ENCODE measurements around the gene ZFP36L1. TPM values are rescaled to one million over a fixed set of nuclear protein-coding genes. Genes with fewer than 3 reads are reported as not detected.

ZFP36L1 gene
- total and polyA plus RNA-seq, 9 donors = 336 to 1,074 (median 626) TPM

GRCh38 chr14:68759017-68759560 is 33.8 kb downstream of the ZFP36L1 start:
- H3K27ac ChIP-seq = no peak overlapping the region
- TF ChIP-seq POLR2A (IDR thresholded peaks at IDR 0.05) (no peak), CTCF (IDR thresholded peaks at IDR 0.05) (no peak), EP300 (IDR thresholded peaks at IDR 0.05) (no peak)
- H3K9me3 ChIP-seq = no peaks in the 10 kb centered on the region
- no peaks in the 10 kb centered on the region for H3K27me3 ChIP-seq
- intact Hi-C loops (cut with DNase I) = loop anchor here in 1 of 4 donors (5.0 kb wide), 1 partner anchor 72 kb away; no protein-coding TSS in a partner anchor
- no peak for DNase-seq
- WGBS, 3 donors = 95 to 96% (median 95%) methylated on average over 8 of the region's 8 CpGs
- peaks cover 42% of the 10 kb centered on the region for H3K4me1 ChIP-seq (ENCODE audit: insufficient read depth)
- H3K4me3 ChIP-seq = no peak overlapping the region
- H3K36me3 ChIP-seq = no peaks in the 10 kb centered on the region

- no peak for DNase-seq
- TF ChIP-seq CTCF (IDR thresholded peaks at IDR 0.05) = no peak
- TF ChIP-seq POLR2A (IDR thresholded peaks at IDR 0.05) = no peak
- no peak for TF ChIP-seq EP300 (IDR thresholded peaks at IDR 0.05)
Measured at GRCh38 chr14:68758301-68758700, 34.6 kb downstream of the ZFP36L1 start.

GRCh38 chr14:68757618-68758081 is 35.2 kb downstream of the ZFP36L1 start:
- no peak for TF ChIP-seq CTCF (IDR thresholded peaks at IDR 0.05)
- no peak for TF ChIP-seq EP300 (IDR thresholded peaks at IDR 0.05)
- TF ChIP-seq POLR2A (IDR thresholded peaks at IDR 0.05) = no peak
- Histone ChIP-seq H3K27me3 (no peaks in the 10 kb centered on the region), H3K9me3 (no peaks in the 10 kb centered on the region), H3K36me3 (no peaks in the 10 kb centered on the region), H3K27ac (no peak overlapping the region), H3K4me1 (ENCODE audit: insufficient read depth) (peaks cover 35% of the 10 kb centered on the region), H3K4me3 (no peak overlapping the region)
- DNase-seq = peak in 1 of 5 donors; percentile 21
- WGBS, 3 donors = 64 to 71% (median 65%) methylated on average over 4 of the region's 4 CpGs
- intact Hi-C loops (cut with DNase I) = loop anchor here in 1 of 4 donors (5.0 kb wide), 1 partner anchor 70 kb away; no protein-coding TSS in a partner anchor

More at GRCh38 chr14:68758301-68758700, 34.6 kb downstream of the ZFP36L1 start:
- Histone ChIP-seq H3K4me1 (ENCODE audit: insufficient read depth) (peaks cover 37% of the 10 kb centered on the region), H3K27me3 (no peaks in the 10 kb centered on the region), H3K4me3 (no peak overlapping the region), H3K36me3 (no peaks in the 10 kb centered on the region), H3K9me3 (no peaks in the 10 kb centered on the region), H3K27ac (no peak overlapping the region)
- intact Hi-C loops (cut with DNase I) = loop anchor here in 1 of 4 donors (5.0 kb wide), 1 partner anchor 71 kb away; no protein-coding TSS in a partner anchor
- WGBS, 3 donors = 49 to 69% (median 55%) methylated on average over 3 of the region's 3 CpGs

GRCh38 chr14:68756734-68757133 is 36.1 kb downstream of the ZFP36L1 start:
- 91 to 97% (median 96%) methylated on average over 6 of the region's 6 CpGs for WGBS, 3 donors

More at GRCh38 chr14:68756734-68757133, 36.1 kb downstream of the ZFP36L1 start:
- intact Hi-C loops (cut with DNase I) = loop anchor here in 1 of 4 donors (5.0 kb wide), 1 partner anchor 69 kb away; no protein-coding TSS in a partner anchor
- H3K9me3 ChIP-seq = no peaks in the 10 kb centered on the region
- peak in 1 of 5 donors; percentile 24 for DNase-seq
- no peaks in the 10 kb centered on the region for H3K36me3 ChIP-seq
- H3K4me1 ChIP-seq (ENCODE audit: insufficient read depth) = peaks cover 32% of the 10 kb centered on the region
- H3K27ac ChIP-seq = no peak overlapping the region
- no peak overlapping the region for H3K4me3 ChIP-seq
- TF ChIP-seq CTCF (IDR thresholded peaks at IDR 0.05) (no peak), POLR2A (IDR thresholded peaks at IDR 0.05) (no peak), EP300 (IDR thresholded peaks at IDR 0.05) (no peak)
- no peaks in the 10 kb centered on the region for H3K27me3 ChIP-seq

All from ovary (tissue), 9 donors.